Measurements from ENCODE around the gene TUBGCP5.
"Not testable (repeated sequence)": the region's sequence is repeated elsewhere in the genome, so short reads cannot be mapped to it uniquely, and the experiment has no call there.

Gene TUBGCP5

GRCh38 chr15:23039917-23040281, 530 bp upstream of the TUBGCP5 start:
- DNase-seq, result no peak

GRCh38 chr15:23038726-23039142, 635 bp downstream of the TUBGCP5 start:
- no peak for DNase-seq

- DNase-seq, result no peak
Observed at GRCh38 chr15:23035964-23036566, 3.3 kb downstream of the TUBGCP5 start.

- DNase-seq, result no peak
Observed at GRCh38 chr15:23033979-23034378, 5.4 kb downstream of the TUBGCP5 start.

GRCh38 chr15:23026218-23026617, 13.2 kb downstream of the TUBGCP5 start:
- no peak for DNase-seq

- DNase-seq, result no peak
Observed at GRCh38 chr15:23022156-23022555, 17.2 kb downstream of the TUBGCP5 start.

- DNase-seq, result no peak
Observed at GRCh38 chr15:23014394-23015000, 24.9 kb downstream of the TUBGCP5 start.

GRCh38 chr15:23013681-23014080, 25.7 kb downstream of the TUBGCP5 start:
- no peak for DNase-seq

- not testable (repeated sequence) for DNase-seq
Observed at GRCh38 chr15:23012616-23013015, 26.8 kb downstream of the TUBGCP5 start.

- no peak for DNase-seq
Observed at GRCh38 chr15:23003736-23004135, 35.6 kb downstream of the TUBGCP5 start.

- no peak for DNase-seq
Observed at GRCh38 chr15:23002920-23003319, 36.4 kb downstream of the TUBGCP5 start.

- DNase-seq, result no peak
Observed at GRCh38 chr15:22995795-22996194, 43.6 kb downstream of the TUBGCP5 start.

- no peak for DNase-seq
Observed at GRCh38 chr15:22992024-22992326, 47.4 kb downstream of the TUBGCP5 start.

GRCh38 chr15:22989576-22990477, 49.5 kb downstream of the TUBGCP5 start:
- DNase-seq, result no peak

- DNase-seq, result no peak
Observed at GRCh38 chr15:22988811-22989210, 50.6 kb downstream of the TUBGCP5 start.

GRCh38 chr15:22981931-22982330, 57.4 kb downstream of the TUBGCP5 start:
- not testable (repeated sequence) for DNase-seq

GRCh38 chr15:22981051-22981840, 58.1 kb downstream of the TUBGCP5 start:
- DNase-seq, result no peak

- peak; percentile 28 for DNase-seq
Observed at GRCh38 chr15:22980189-22981050, 58.9 kb downstream of the TUBGCP5 start, which contains the start of gene CYFIP1. TSS of gene CYFIP1 (minus strand) at chr15:22980368. CDS start at chr15:22947285, 33,083 bp downstream.

- no peak for DNase-seq
Observed at GRCh38 chr15:22979238-22980188, 59.9 kb downstream of the TUBGCP5 start.

- DNase-seq, result no peak
Observed at GRCh38 chr15:22978691-22979237, 60.6 kb downstream of the TUBGCP5 start.

GRCh38 chr15:22974745-22975144, 64.6 kb downstream of the TUBGCP5 start:
- DNase-seq, result peak; percentile 42
